GM12891 (cell line): ENCODE data around the gene IL31RA.

Experiments used
- POLR2A ChIP-seq: IDR thresholded peaks from 2 replicates; pipeline ENCODE4 v1.6.1; 2011; ENCODE audit warnings: low read depth, low read length, control low read depth
- POLR2AphosphoS5 ChIP-seq: IDR thresholded peaks from 2 replicates; pipeline ENCODE4 v1.6.1; 2011; ENCODE audit warnings: low read depth, low read length, control low read depth
- POU2F2 ChIP-seq: IDR thresholded peaks from 2 replicates; pipeline ENCODE4 v1.6.1; 2011; ENCODE audit warnings: low read depth, mild to moderate bottlenecking, control low read depth, low read length, moderate library complexity
- SPI1 ChIP-seq: IDR thresholded peaks from 2 replicates; pipeline ENCODE4 v1.6.1; 2011; ENCODE audit warnings: low read depth, low read length, control low read depth
- TAF1 ChIP-seq: IDR thresholded peaks from 2 replicates; pipeline ENCODE4 v1.6.1; 2011; ENCODE audit warnings: low read depth, low read length, control low read depth

GRCh38 chr5:55925181-55925580, 74.0 kb downstream of the IL31RA start:
- TF ChIP-seq POLR2A (no peak), TAF1 (no peak), POLR2AphosphoS5 (no peak), SPI1 (no peak), POU2F2 (no peak)
